ENCODE data around the gene OTOR.

- TF ChIP-seq EZH2 (IDR thresholded peaks at IDR 0.05; ENCODE audit: insufficient read depth, poor library complexity, severe bottlenecking) (no peak), EZH2phosphoT487 (IDR thresholded peaks at IDR 0.05; ENCODE audit: insufficient read depth, low read depth) (no peak)
These were observed 33.9 kb upstream of the OTOR start for GRCh38 chr20:16714242-16714641.

All from GM23248 (cell line).